Endothelial cell of umbilical vein (primary cell): ENCODE measurements around the gene CUBN. TPM values are rescaled to one million over a fixed set of nuclear protein-coding genes. Genes with fewer than 3 reads are reported as not detected.

Experiments used
- BruUV-seq: library from RNA; stranded (reverse); fragments of 400-500 nt; replicated peaks from 2 replicates; lab custom pipeline; 2021; lab: Mats Ljungman, UMichigan
- CTCF ChIA-PET: fragments of 300-600, 350-600 bp; sonication (Branson Sonifier 250); formaldehyde crosslinking; loops from one replicate; lab custom pipeline; 2021; ENCODE audit warnings: antibody characterized with exemption, inconsistent platforms; lab: Charles Lee
- POLR2A ChIA-PET: fragments of 300-600, 350-600 bp; sonication (Branson Sonifier 250); formaldehyde crosslinking; loops from one replicate; lab custom pipeline; 2021; ENCODE audit warnings: antibody characterized with exemption, inconsistent platforms; lab: Charles Lee
- DNase-seq: peaks from one replicate; pipeline ENCODE4 v3.0.0-alpha.2; 2011; ENCODE audit warnings: low read depth, low spot score
- FAIRE-seq: peaks from 2 replicates; lab custom pipeline; 2011; peaks lifted over from hg19 to GRCh38; lab: Jason Lieb, UNC
- H2AFZ ChIP-seq: 2 replicates; pipeline ENCODE4 v1.6.0; 2012; ENCODE audit warnings: low read depth, low read length, control low read depth, inconsistent platforms
- H3K27ac ChIP-seq: 2 replicates; pipeline ENCODE4 v1.5.1; 2011; ENCODE audit warnings: low read depth, mild to moderate bottlenecking, control low read depth, low read length, moderate library complexity; ENCODE audit not compliant: insufficient read depth
- H3K27me3 ChIP-seq, 2 experiments: 2 replicates each; pipeline versions ENCODE4 v1.6.0 to v1.6.1; 2011; ENCODE audit warnings: low read length in 2 of 2, mixed read lengths in 1 of 2; ENCODE audit not compliant: control insufficient read depth in 2 of 2, insufficient read depth in 2 of 2
- H3K36me3 ChIP-seq, 2 experiments: 2 replicates in 1 of 2; 3 replicates in 1 of 2; pipeline ENCODE4 v1.5.1; 2011; ENCODE audit warnings: low read length in 2 of 2, mild to moderate bottlenecking in 1 of 2, moderate library complexity in 1 of 2; ENCODE audit not compliant: control insufficient read depth in 2 of 2, insufficient read depth in 2 of 2; ENCODE audit errors: extremely low read depth in 1 of 2
- H3K4me1 ChIP-seq: 3 replicates; pipeline ENCODE4 v1.5.1; 2011; ENCODE audit warnings: mild to moderate bottlenecking, low read length; ENCODE audit not compliant: control insufficient read depth, insufficient read depth; ENCODE audit errors: extremely low read depth
- H3K4me2 ChIP-seq: 2 replicates; pipeline ENCODE4 v1.6.1; 2011; ENCODE audit warnings: low read length, control low read depth, mixed read lengths; ENCODE audit not compliant: insufficient read depth
- H3K4me3 ChIP-seq, 3 experiments: fragments of 200-600 bp in 1 of 3; sonication (generic), shearing (Covaris generic) in 1 of 3; replicated peaks in 1 of 3; 2 replicates each; pipeline ENCODE4 v1.5.1; 2011 to 2016; ENCODE audit warnings: control low read depth in 3 of 3, low read length in 3 of 3, mild to moderate bottlenecking in 2 of 3, inconsistent platforms in 1 of 3, low read depth in 1 of 3, moderate library complexity in 1 of 3; ENCODE audit not compliant: insufficient read depth in 1 of 3
- H3K79me2 ChIP-seq: 2 replicates; pipeline ENCODE4 v1.6.0; 2012; ENCODE audit warnings: low read length, inconsistent platforms; ENCODE audit not compliant: control insufficient read depth, insufficient read depth
- H3K9ac ChIP-seq: replicated peaks from 2 replicates; pipeline ENCODE3; 2011; ENCODE audit warnings: low read length, control low read depth; ENCODE audit not compliant: insufficient read depth; ENCODE audit errors: extremely low read depth
- H3K9me1 ChIP-seq: replicated peaks from 3 replicates; pipeline ENCODE4 v1.6.0; 2011; ENCODE audit warnings: mild to moderate bottlenecking, low read length; ENCODE audit not compliant: control insufficient read depth, insufficient read depth; ENCODE audit errors: extremely low read depth
- H3K9me3 ChIP-seq: replicated peaks from 2 replicates; pipeline ENCODE4 v1.5.1; 2012; ENCODE audit warnings: low read length, inconsistent platforms; ENCODE audit not compliant: control insufficient read depth, insufficient read depth
- H4K20me1 ChIP-seq: replicated peaks from 2 replicates; pipeline ENCODE3; 2011; ENCODE audit warnings: mild to moderate bottlenecking, low read length; ENCODE audit not compliant: control insufficient read depth, insufficient read depth; ENCODE audit errors: extremely low read depth
- CTCF ChIP-seq, 2 donors: IDR thresholded peaks; 1 replicate in 1 of 2; 2 replicates in 1 of 2; pipeline ENCODE4 v1.5.1; 2011; ENCODE audit warnings: low read length in 2 of 2, mild to moderate bottlenecking in 2 of 2, moderate library complexity in 2 of 2, control low read depth in 1 of 2, inconsistent platforms in 1 of 2, low read depth in 1 of 2; ENCODE audit not compliant: insufficient read depth in 1 of 2; ENCODE audit errors: extremely low read depth in 1 of 2
- EZH2 ChIP-seq: IDR thresholded peaks from 2 replicates; pipeline ENCODE4 v1.6.1; 2012; ENCODE audit warnings: borderline replicate concordance, low read depth, mild to moderate bottlenecking, moderate library complexity, low read length, inconsistent platforms; ENCODE audit not compliant: severe bottlenecking
- FOS ChIP-seq: IDR thresholded peaks from 2 replicates; pipeline ENCODE4 v1.6.1; 2011; ENCODE audit warnings: mild to moderate bottlenecking, low read length, moderate library complexity, borderline replicate concordance; ENCODE audit not compliant: insufficient read depth
- GATA2 ChIP-seq: IDR thresholded peaks from 2 replicates; pipeline ENCODE4 v1.7.0; 2011; ENCODE audit warnings: low read depth, mild to moderate bottlenecking, moderate library complexity, mixed read lengths, low read length; ENCODE audit not compliant: insufficient read length, insufficient read depth
- JUN ChIP-seq: IDR thresholded peaks from 2 replicates; pipeline ENCODE4 v1.6.1; 2011; ENCODE audit warnings: borderline replicate concordance, low read depth; ENCODE audit not compliant: insufficient read length, insufficient read depth
- MAX ChIP-seq: IDR thresholded peaks from 2 replicates; pipeline ENCODE4 v1.6.1; 2011; ENCODE audit not compliant: insufficient read depth, insufficient read length
- MYC ChIP-seq: IDR thresholded peaks from one replicate; pipeline ENCODE4 v1.6.1; 2011; ENCODE audit warnings: mild to moderate bottlenecking, low read depth, low read length
- POLR2A ChIP-seq: IDR thresholded peaks from 2 replicates; pipeline ENCODE4 v1.6.1; 2012; ENCODE audit warnings: low read depth, mild to moderate bottlenecking, control low read depth, low read length
- POLR2AphosphoS5 ChIP-seq: IDR thresholded peaks from 2 replicates; pipeline ENCODE4 v1.6.1; 2012; ENCODE audit warnings: low read depth, mild to moderate bottlenecking, control low read depth, low read length, moderate library complexity; ENCODE audit not compliant: insufficient read depth
- dilution Hi-C: fragments of 300-500 bp; cut with MboI; formaldehyde crosslinking; loops from one replicate; pipeline ENCODE4 v1.15.0; 2019; ENCODE audit warnings: low sequenced_read_pairs; ENCODE audit not compliant: extremely low pct_ligation_motif_present
- intact Hi-C: fragments of 100-400 bp; cut with micrococcal nuclease; formaldehyde crosslinking; loops from one replicate; pipeline ENCODE4 v1.10.0; 2022
- polyA plus RNA-seq, 4 experiments: library from polyadenylated mRNA; depleted of rRNA in 3 of 4; stranded (reverse) in 3 of 4; unstranded in 1 of 4; fragments of >200 nt; gene quantifications; 2 replicates each; pipeline versions ENCODE4 v1.2.1 to v1.2.3, GENCODE V29; 2011 to 2012; ENCODE audit warnings: missing spikeins in 1 of 4
- total RNA-seq: library from RNA; stranded (reverse); gene quantifications from 2 replicates; pipeline ENCODE4 v1.2.3, GENCODE V29; 2021

The CUBN gene
- total and polyA plus RNA-seq, 2 donors (not counting 3 experiments of a cell fraction or from before 2014, with no cell fraction given): 2.7 to 4.6 TPM

DNA sequence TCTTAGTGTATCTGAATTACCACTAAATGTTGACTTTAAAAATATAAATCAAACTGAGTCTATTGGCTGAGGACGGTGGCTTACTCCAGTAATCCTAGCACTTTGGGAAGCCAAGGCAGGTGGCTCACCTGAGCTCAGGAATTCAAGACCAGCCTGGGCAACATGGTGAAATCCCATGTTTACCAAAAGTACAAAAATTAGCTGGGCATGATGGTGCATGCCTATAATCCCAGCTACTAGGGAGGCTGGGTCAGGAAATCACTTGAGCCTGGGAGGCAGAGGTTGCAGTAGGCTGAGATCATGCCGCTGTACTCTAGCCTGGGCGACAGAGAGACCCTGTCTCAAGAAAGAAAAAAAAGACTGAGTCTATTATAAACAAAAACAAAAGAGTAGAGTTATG is 205.9 kb downstream of the CUBN start:
- Histone ChIP-seq H3K9me3 (no peaks in the 10 kb centered on the region), H3K27me3 (no peaks in the 10 kb centered on the region), H4K20me1 (no peaks in the 10 kb centered on the region), H3K9me1 (no peaks in the 10 kb centered on the region), H2AFZ (no peak overlapping the region), H3K36me3 (no peaks in the 10 kb centered on the region), H3K4me1 (peaks cover 10% of the 10 kb centered on the region), H3K79me2 (no peaks in the 10 kb centered on the region), H3K9ac (no peak overlapping the region), H3K27ac (no peak overlapping the region), H3K4me3 (no peak overlapping the region), H3K4me2 (no peak overlapping the region)
- FAIRE-seq (no peak), DNase-seq (no peak)
- POLR2A ChIA-PET: interaction anchor here (0.9 kb wide), 1 partner anchor 45 kb away, joined by 3 read pairs; no protein-coding TSS in a partner anchor
- CTCF ChIA-PET: no interaction called here
- TF ChIP-seq POLR2A (no peak), FOS (no peak), JUN (no peak), MAX (no peak), MYC (no peak), POLR2AphosphoS5 (no peak), CTCF (IDR thresholded peaks at IDR 0.05; ENCODE audit: extremely low read depth in 1 of 2, insufficient read depth in 1 of 2, low read depth in 1 of 2, low read length in 2 of 2) (no peak), EZH2 (no peak), GATA2 (no peak)
- no TSS peak for BruUV-seq
- intact Hi-C loops (no loop called here), dilution Hi-C loops (no loop called here)
